ENCODE measurements around the gene ACTN1.
A peak's percentile ranks its signal among the peaks of the same experiment; 100 is the strongest.
"Not testable (repeated sequence)": the region's sequence is repeated elsewhere in the genome, so short reads cannot be mapped to it uniquely, and the experiment has no call there.

Gene ACTN1

GRCh38 chr14:68975667-68976066 lies 3.4 kb downstream of the ACTN1 start:
- peak; percentile 81 for DNase-seq (ENCODE audit: low read depth)
- H3K4me3 ChIP-seq (ENCODE audit: control insufficient read depth, low read depth, low read length), result peak overlapping the region; percentile 91
- TF ChIP-seq CTCF (conservative IDR thresholded peaks at IDR 0.05; ENCODE audit: control insufficient read depth, insufficient read depth, low read depth, low read length), result no peak

GRCh38 chr14:68974759-68975347 lies 4.2 kb downstream of the ACTN1 start:
- no peak overlapping the region for H3K4me3 ChIP-seq (ENCODE audit: control insufficient read depth, low read depth, low read length)
- no peak for DNase-seq (ENCODE audit: low read depth)
- TF ChIP-seq CTCF (conservative IDR thresholded peaks at IDR 0.05; ENCODE audit: control insufficient read depth, insufficient read depth, low read depth, low read length), result no peak

- H3K4me3 ChIP-seq (ENCODE audit: control insufficient read depth, low read depth, low read length), result no peak overlapping the region
- TF ChIP-seq CTCF (conservative IDR thresholded peaks at IDR 0.05; ENCODE audit: control insufficient read depth, insufficient read depth, low read depth, low read length), result no peak
- no peak for DNase-seq (ENCODE audit: low read depth)
Observed at GRCh38 chr14:68973639-68974038, 5.5 kb downstream of the ACTN1 start.

GRCh38 chr14:68973219-68973565 lies 5.9 kb downstream of the ACTN1 start:
- not testable (repeated sequence) for H3K4me3 ChIP-seq (ENCODE audit: control insufficient read depth, low read depth, low read length); DNase-seq (ENCODE audit: low read depth)

- no peak overlapping the region for H3K4me3 ChIP-seq (ENCODE audit: control insufficient read depth, low read depth, low read length)
- no peak for TF ChIP-seq CTCF (conservative IDR thresholded peaks at IDR 0.05; ENCODE audit: control insufficient read depth, insufficient read depth, low read depth, low read length)
- no peak for DNase-seq (ENCODE audit: low read depth)
Observed at GRCh38 chr14:68972507-68973218, 6.4 kb downstream of the ACTN1 start.

GRCh38 chr14:68971411-68972035 lies 7.6 kb downstream of the ACTN1 start:
- DNase-seq (ENCODE audit: low read depth), result no peak
- no peak for TF ChIP-seq CTCF (conservative IDR thresholded peaks at IDR 0.05; ENCODE audit: control insufficient read depth, insufficient read depth, low read depth, low read length)

GRCh38 chr14:68970736-68971135 lies 8.4 kb downstream of the ACTN1 start:
- no peak for DNase-seq (ENCODE audit: low read depth)
- TF ChIP-seq CTCF (conservative IDR thresholded peaks at IDR 0.05; ENCODE audit: control insufficient read depth, insufficient read depth, low read depth, low read length), result no peak
- H3K4me3 ChIP-seq (ENCODE audit: control insufficient read depth, low read depth, low read length), result no peak overlapping the region

More at GRCh38 chr14:68971411-68972035, 7.6 kb downstream of the ACTN1 start:
- H3K4me3 ChIP-seq (ENCODE audit: control insufficient read depth, low read depth, low read length), result no peak overlapping the region

All from fibroblast of mammary gland (primary cell).